ENCODE results near the gene RNF166. TPM values are rescaled to one million over a fixed set of nuclear protein-coding genes. Genes with fewer than 3 reads are reported as not detected.

The RNF166 gene
- total and polyA plus RNA-seq, 2 donors (not counting 1 experiment from before 2014, with no cell fraction given) = 6.6 to 9.7 TPM

DNA sequence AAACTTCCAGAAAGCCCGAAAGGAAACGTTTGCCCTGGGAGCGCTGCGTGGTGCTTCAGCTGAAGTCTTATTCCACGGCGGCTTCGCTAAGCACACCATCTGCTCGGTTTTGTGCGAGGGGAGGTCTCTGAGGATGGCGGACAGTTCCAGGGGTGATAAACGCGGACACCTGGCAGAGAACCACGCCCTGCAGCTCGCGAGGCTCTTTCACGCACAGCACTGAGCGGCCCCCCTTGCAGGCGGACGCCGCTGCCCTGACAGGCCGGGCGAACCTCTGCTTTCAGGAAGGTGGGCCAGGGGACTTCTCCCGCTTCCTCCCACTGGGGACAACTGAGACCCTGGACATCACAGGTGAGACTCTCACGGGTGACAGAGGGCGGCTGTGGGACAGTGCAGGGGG, 47.0 kb downstream of the RNF166 start:
- no peak overlapping the region for H2AFZ ChIP-seq (ENCODE audit: low read length)
- H3K27me3 ChIP-seq (ENCODE audit: control insufficient read depth, insufficient read depth, low read length) = no peaks in the 10 kb centered on the region
- no peak overlapping the region for H3K4me2 ChIP-seq (ENCODE audit: extremely low read depth, insufficient read depth, low read length)
- no peaks in the 10 kb centered on the region for H4K20me1 ChIP-seq (ENCODE audit: control insufficient read depth, extremely low read depth, insufficient read depth, low read length)
- H3K79me2 ChIP-seq (ENCODE audit: control insufficient read depth, insufficient read depth, low read length) = peaks cover 33% of the 10 kb centered on the region
- H3K27ac ChIP-seq (ENCODE audit: insufficient read depth, low read length) = no peak overlapping the region
- TF ChIP-seq, protein P1, sequence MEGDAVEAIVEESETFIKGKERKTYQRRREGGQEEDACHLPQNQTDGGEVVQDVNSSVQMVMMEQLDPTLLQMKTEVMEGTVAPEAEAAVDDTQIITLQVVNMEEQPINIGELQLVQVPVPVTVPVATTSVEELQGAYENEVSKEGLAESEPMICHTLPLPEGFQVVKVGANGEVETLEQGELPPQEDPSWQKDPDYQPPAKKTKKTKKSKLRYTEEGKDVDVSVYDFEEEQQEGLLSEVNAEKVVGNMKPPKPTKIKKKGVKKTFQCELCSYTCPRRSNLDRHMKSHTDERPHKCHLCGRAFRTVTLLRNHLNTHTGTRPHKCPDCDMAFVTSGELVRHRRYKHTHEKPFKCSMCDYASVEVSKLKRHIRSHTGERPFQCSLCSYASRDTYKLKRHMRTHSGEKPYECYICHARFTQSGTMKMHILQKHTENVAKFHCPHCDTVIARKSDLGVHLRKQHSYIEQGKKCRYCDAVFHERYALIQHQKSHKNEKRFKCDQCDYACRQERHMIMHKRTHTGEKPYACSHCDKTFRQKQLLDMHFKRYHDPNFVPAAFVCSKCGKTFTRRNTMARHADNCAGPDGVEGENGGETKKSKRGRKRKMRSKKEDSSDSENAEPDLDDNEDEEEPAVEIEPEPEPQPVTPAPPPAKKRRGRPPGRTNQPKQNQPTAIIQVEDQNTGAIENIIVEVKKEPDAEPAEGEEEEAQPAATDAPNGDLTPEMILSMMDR (conservative IDR thresholded peaks at IDR 0.05 in 1 of 2, IDR thresholded peaks at IDR 0.05 in 1 of 2; ENCODE audit: low read depth in 1 of 2, low read length in 2 of 2) = no peak
- no peak for TF ChIP-seq EZH2 (IDR thresholded peaks at IDR 0.05; ENCODE audit: low read length, missing control alignments)
- DNase-seq (ENCODE audit: low read depth in 2 of 2) = no peak
- no peak overlapping the region for H3K9ac ChIP-seq (ENCODE audit: insufficient read depth, low read length)
- H3K36me3 ChIP-seq (ENCODE audit: control insufficient read depth, insufficient read depth, low read length) = peaks cover 32% of the 10 kb centered on the region
- no peaks in the 10 kb centered on the region for H3K4me1 ChIP-seq (ENCODE audit: control insufficient read depth, extremely low read depth, insufficient read depth, low read length)
- no peak overlapping the region for H3K4me3 ChIP-seq (replicated peaks in 1 of 4; ENCODE audit: control extremely low read depth in 1 of 4, insufficient read depth in 1 of 4, low read depth in 3 of 4, low read length in 4 of 4)
- no peaks in the 10 kb centered on the region for H3K9me3 ChIP-seq (ENCODE audit: control insufficient read depth, insufficient read depth, low read depth, low read length)

GRCh38 chr16:88658714-88659113, 47.5 kb downstream of the RNF166 start:
- TF ChIP-seq EZH2 (IDR thresholded peaks at IDR 0.05; ENCODE audit: low read length, missing control alignments) = no peak
- TF ChIP-seq, protein P1 (conservative IDR thresholded peaks at IDR 0.05 in 1 of 2, IDR thresholded peaks at IDR 0.05 in 1 of 2; ENCODE audit: low read depth in 1 of 2, low read length in 2 of 2) = no peak
- no peaks in the 10 kb centered on the region for H3K4me1 ChIP-seq (ENCODE audit: control insufficient read depth, extremely low read depth, insufficient read depth, low read length)
- H3K27me3 ChIP-seq (ENCODE audit: control insufficient read depth, insufficient read depth, low read length) = no peaks in the 10 kb centered on the region
- DNase-seq (ENCODE audit: low read depth in 2 of 2) = no peak
- no peaks in the 10 kb centered on the region for H3K9me3 ChIP-seq (ENCODE audit: control insufficient read depth, insufficient read depth, low read depth, low read length)
- H3K36me3 ChIP-seq (ENCODE audit: control insufficient read depth, insufficient read depth, low read length) = peaks cover 33% of the 10 kb centered on the region
- no peak overlapping the region for H3K4me2 ChIP-seq (ENCODE audit: extremely low read depth, insufficient read depth, low read length)
- peaks cover 33% of the 10 kb centered on the region for H3K79me2 ChIP-seq (ENCODE audit: control insufficient read depth, insufficient read depth, low read length)
- no peak overlapping the region for H3K9ac ChIP-seq (ENCODE audit: insufficient read depth, low read length)
- no peak overlapping the region for H3K4me3 ChIP-seq (replicated peaks in 1 of 4; ENCODE audit: control extremely low read depth in 1 of 4, insufficient read depth in 1 of 4, low read depth in 3 of 4, low read length in 4 of 4)
- H3K27ac ChIP-seq (ENCODE audit: insufficient read depth, low read length) = no peak overlapping the region
- no peaks in the 10 kb centered on the region for H4K20me1 ChIP-seq (ENCODE audit: control insufficient read depth, extremely low read depth, insufficient read depth, low read length)
- H2AFZ ChIP-seq (ENCODE audit: low read length) = no peak overlapping the region

DNA sequence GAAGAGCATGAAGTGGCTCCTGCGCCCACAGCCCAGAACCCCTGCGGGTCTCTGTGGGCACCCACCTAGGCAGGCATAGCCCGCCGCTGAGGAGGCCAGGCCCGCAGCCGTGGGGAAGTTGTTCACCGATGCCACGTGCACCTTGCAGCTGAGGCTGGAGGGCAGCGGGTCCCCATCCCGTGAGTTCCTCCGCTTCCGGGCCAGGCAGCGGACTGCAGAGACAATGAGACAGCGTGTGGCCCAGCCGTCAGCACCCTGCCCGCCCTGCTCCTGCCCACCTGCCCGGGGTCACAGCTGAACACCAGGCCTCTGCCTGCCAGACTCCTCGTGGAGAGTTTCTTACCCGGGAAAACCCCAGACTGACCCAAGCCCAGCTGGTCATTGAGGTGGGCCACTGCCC, 48.8 kb downstream of the RNF166 start:
- Histone ChIP-seq H3K4me3 (replicated peaks in 1 of 4; ENCODE audit: control extremely low read depth in 1 of 4, insufficient read depth in 1 of 4, low read depth in 3 of 4, low read length in 4 of 4) (no peak overlapping the region), H3K79me2 (ENCODE audit: control insufficient read depth, insufficient read depth, low read length) (peaks cover 29% of the 10 kb centered on the region), H3K36me3 (ENCODE audit: control insufficient read depth, insufficient read depth, low read length) (peaks cover 39% of the 10 kb centered on the region), H3K4me2 (ENCODE audit: extremely low read depth, insufficient read depth, low read length) (no peak overlapping the region), H4K20me1 (ENCODE audit: control insufficient read depth, extremely low read depth, insufficient read depth, low read length) (no peaks in the 10 kb centered on the region), H3K9ac (ENCODE audit: insufficient read depth, low read length) (no peak overlapping the region), H2AFZ (ENCODE audit: low read length) (no peak overlapping the region), H3K4me1 (ENCODE audit: control insufficient read depth, extremely low read depth, insufficient read depth, low read length) (no peaks in the 10 kb centered on the region), H3K27ac (ENCODE audit: insufficient read depth, low read length) (no peak overlapping the region), H3K27me3 (ENCODE audit: control insufficient read depth, insufficient read depth, low read length) (no peaks in the 10 kb centered on the region), H3K9me3 (ENCODE audit: control insufficient read depth, insufficient read depth, low read depth, low read length) (no peaks in the 10 kb centered on the region)
- TF ChIP-seq, protein P1 (conservative IDR thresholded peaks at IDR 0.05 in 1 of 2, IDR thresholded peaks at IDR 0.05 in 1 of 2; ENCODE audit: low read depth in 1 of 2, low read length in 2 of 2) = no peak
- TF ChIP-seq EZH2 (IDR thresholded peaks at IDR 0.05; ENCODE audit: low read length, missing control alignments) = no peak
- DNase-seq (ENCODE audit: low read depth in 2 of 2) = no peak
